ENCODE measurements around the gene ZNF221. TPM values are rescaled to one million over a fixed set of nuclear protein-coding genes. Genes with fewer than 3 reads are reported as not detected.
A peak's percentile ranks its signal among the peaks of the same experiment; 100 is the strongest.

ZNF221 gene
- total and polyA plus RNA-seq, 9 of the 15 experiments (the other 6 are each of a cell fraction or from before 2014, with no cell fraction given), result 0.32 to 1.4 (median 0.45) TPM

GRCh38 chr19:43950834-43951645 is at the start of gene ZNF221 (continued):
- TF ChIP-seq, protein P1, sequence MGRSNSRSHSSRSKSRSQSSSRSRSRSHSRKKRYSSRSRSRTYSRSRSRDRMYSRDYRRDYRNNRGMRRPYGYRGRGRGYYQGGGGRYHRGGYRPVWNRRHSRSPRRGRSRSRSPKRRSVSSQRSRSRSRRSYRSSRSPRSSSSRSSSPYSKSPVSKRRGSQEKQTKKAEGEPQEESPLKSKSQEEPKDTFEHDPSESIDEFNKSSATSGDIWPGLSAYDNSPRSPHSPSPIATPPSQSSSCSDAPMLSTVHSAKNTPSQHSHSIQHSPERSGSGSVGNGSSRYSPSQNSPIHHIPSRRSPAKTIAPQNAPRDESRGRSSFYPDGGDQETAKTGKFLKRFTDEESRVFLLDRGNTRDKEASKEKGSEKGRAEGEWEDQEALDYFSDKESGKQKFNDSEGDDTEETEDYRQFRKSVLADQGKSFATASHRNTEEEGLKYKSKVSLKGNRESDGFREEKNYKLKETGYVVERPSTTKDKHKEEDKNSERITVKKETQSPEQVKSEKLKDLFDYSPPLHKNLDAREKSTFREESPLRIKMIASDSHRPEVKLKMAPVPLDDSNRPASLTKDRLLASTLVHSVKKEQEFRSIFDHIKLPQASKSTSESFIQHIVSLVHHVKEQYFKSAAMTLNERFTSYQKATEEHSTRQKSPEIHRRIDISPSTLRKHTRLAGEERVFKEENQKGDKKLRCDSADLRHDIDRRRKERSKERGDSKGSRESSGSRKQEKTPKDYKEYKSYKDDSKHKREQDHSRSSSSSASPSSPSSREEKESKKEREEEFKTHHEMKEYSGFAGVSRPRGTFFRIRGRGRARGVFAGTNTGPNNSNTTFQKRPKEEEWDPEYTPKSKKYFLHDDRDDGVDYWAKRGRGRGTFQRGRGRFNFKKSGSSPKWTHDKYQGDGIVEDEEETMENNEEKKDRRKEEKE (IDR thresholded peaks at IDR 0.05; ENCODE audit: borderline replicate concordance in 1 of 2, control insufficient read depth in 1 of 2, low read depth in 2 of 2, low read length in 1 of 2), result peak in 1 of 2 experiments; percentile 59; a peak in 1 of 4 replicates
- TF ChIP-seq POLR3A (IDR thresholded peaks at IDR 0.05; ENCODE audit: borderline replicate concordance, extremely low read depth, insufficient read depth, insufficient read length) (no peak), HLTF (IDR thresholded peaks at IDR 0.05) (no peak), ZNF589 (CRISPR knock-in tag; IDR thresholded peaks at IDR 0.05; ENCODE audit: low read depth) (no peak), NCOA1 (IDR thresholded peaks at IDR 0.05; ENCODE audit: low read depth) (no peak), ZNF77 (CRISPR knock-in tag; IDR thresholded peaks at IDR 0.05) (no peak), HDAC1 (IDR thresholded peaks at IDR 0.05) (no peak), ZNF197 (CRISPR knock-in tag; IDR thresholded peaks at IDR 0.05; ENCODE audit: low read depth) (0 out of 2 replicates have a peak, but pooled peaks have one; percentile 82), CHCHD3 (CRISPR knock-in tag; IDR thresholded peaks at IDR 0.05) (no peak), ZNF512 (tag; IDR thresholded peaks at IDR 0.05) (no peak), HNRNPUL1 (IDR thresholded peaks at IDR 0.05; ENCODE audit: low read length) (no peak)
- TF ChIP-seq, protein P2, sequence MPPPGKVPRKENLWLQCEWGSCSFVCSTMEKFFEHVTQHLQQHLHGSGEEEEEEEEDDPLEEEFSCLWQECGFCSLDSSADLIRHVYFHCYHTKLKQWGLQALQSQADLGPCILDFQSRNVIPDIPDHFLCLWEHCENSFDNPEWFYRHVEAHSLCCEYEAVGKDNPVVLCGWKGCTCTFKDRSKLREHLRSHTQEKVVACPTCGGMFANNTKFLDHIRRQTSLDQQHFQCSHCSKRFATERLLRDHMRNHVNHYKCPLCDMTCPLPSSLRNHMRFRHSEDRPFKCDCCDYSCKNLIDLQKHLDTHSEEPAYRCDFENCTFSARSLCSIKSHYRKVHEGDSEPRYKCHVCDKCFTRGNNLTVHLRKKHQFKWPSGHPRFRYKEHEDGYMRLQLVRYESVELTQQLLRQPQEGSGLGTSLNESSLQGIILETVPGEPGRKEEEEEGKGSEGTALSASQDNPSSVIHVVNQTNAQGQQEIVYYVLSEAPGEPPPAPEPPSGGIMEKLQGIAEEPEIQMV (tag; conservative IDR thresholded peaks at IDR 0.05; ENCODE audit: low read depth), result 0 out of 2 replicates have a peak, but pooled peaks have one; percentile 23
- TF ChIP-seq, protein P3, sequence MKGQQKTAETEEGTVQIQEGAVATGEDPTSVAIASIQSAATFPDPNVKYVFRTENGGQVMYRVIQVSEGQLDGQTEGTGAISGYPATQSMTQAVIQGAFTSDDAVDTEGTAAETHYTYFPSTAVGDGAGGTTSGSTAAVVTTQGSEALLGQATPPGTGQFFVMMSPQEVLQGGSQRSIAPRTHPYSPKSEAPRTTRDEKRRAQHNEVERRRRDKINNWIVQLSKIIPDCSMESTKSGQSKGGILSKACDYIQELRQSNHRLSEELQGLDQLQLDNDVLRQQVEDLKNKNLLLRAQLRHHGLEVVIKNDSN (CRISPR knock-in tag; IDR thresholded peaks at IDR 0.05), result peak; percentile 30; the same call in 1 of the 2 replicates
- TF ChIP-seq, protein P4, sequence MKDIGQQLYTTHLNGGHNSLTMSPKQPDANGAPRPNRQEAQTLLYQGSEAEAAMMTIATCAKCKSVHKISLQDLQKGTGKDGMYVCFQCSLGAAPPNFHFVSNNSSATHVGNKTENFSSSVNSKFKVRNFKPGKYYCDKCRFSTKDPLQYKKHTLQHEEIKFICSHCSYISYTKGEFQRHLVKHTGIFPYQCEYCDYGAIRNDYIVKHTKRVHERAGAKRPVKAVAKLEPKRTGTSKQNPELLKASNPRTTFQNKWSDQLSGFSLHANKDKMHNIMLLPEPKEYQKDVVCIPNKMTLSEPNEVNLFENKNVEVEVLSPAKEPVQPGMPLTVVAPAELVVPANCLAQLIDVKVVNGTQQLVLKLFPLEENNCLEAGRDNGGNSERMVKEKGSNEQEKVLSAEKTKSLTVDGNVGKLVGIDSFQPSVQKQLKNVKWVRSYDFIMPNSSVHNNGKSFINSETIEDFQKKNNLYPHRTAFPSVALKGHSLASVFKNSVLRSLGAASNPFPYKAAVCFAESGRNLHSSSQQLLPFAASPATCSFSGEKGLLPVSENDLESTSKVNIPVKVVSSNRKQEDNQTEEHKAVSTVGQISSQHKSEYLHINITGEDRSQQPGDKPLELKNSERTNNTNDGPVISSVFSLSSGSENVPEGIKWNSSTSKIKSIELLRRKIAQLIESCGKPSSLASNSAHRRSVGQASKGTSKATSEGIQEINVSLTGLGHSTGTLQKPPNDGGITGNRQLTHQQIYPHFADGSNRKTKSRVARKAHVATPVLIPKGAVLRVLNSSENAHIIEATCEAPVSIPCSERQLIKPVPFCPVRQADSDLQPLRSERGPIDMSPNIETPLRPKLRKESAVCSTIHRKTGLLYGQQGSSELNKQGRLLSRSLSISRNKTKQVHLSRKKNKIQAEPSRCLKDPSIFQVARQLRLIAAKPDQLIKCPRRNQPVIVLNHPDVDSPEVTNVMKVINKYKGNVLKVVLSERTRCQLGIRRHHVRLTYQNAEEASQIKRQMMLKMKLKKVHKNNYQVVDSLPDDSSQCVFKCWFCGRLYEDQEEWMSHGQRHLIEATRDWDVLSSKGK (CRISPR knock-in tag; IDR thresholded peaks at IDR 0.05), result no peak
